ENCODE measurements around the gene DENND5B. TPM values are rescaled to one million over a fixed set of nuclear protein-coding genes. Genes with fewer than 3 reads are reported as not detected.

DENND5B gene
- total and polyA plus RNA-seq, 4 donors = 3.1 to 22.5 (median 12.7) TPM

- 93 to 94% methylated on average over 3 of the region's 3 CpGs for WGBS, 2 donors
- H3K9me3 ChIP-seq (ENCODE audit: control insufficient read depth, low read length) = no peaks in the 10 kb centered on the region
- H3K36me3 ChIP-seq (ENCODE audit: control insufficient read depth in 1 of 2, insufficient read depth in 2 of 2, low read length in 1 of 2) = no peaks in the 10 kb centered on the region
- no peak overlapping the region for H3K27ac ChIP-seq (ENCODE audit: low read depth in 1 of 2, low read length in 2 of 2)
- intact Hi-C loops (cut with DNase I) = no loop called here
- DNase-seq (no peak), ATAC-seq (ENCODE audit: low FRiP score) (no peak)
- no peaks in the 10 kb centered on the region for H3K27me3 ChIP-seq (ENCODE audit: control insufficient read depth in 1 of 2, insufficient read depth in 2 of 2, low read length in 1 of 2)
- H3K4me1 ChIP-seq (ENCODE audit: control insufficient read depth in 1 of 2, insufficient read depth in 2 of 2, low read length in 2 of 2) = no peaks in the 10 kb centered on the region
- H3K4me3 ChIP-seq (ENCODE audit: low read length in 2 of 2) = no peak overlapping the region
Observed at GRCh38 chr12:31525496-31526157, 65.3 kb downstream of the DENND5B start.

- Histone ChIP-seq H3K9me3 (ENCODE audit: control insufficient read depth, low read length) (no peaks in the 10 kb centered on the region), H3K4me3 (ENCODE audit: low read length in 2 of 2) (no peak overlapping the region)
- no peak for DNase-seq
Observed at GRCh38 chr12:31524791-31525495, 66.0 kb downstream of the DENND5B start.

GRCh38 chr12:31523306-31523705 is 67.6 kb downstream of the DENND5B start:
- Histone ChIP-seq H3K36me3 (ENCODE audit: control insufficient read depth in 1 of 2, insufficient read depth in 2 of 2, low read length in 1 of 2) (no peaks in the 10 kb centered on the region), H3K27me3 (ENCODE audit: control insufficient read depth in 1 of 2, insufficient read depth in 2 of 2, low read length in 1 of 2) (no peaks in the 10 kb centered on the region), H3K27ac (ENCODE audit: low read depth in 1 of 2, low read length in 2 of 2) (no peak overlapping the region), H3K4me3 (ENCODE audit: low read length in 2 of 2) (no peak overlapping the region), H3K9me3 (ENCODE audit: control insufficient read depth, low read length) (no peaks in the 10 kb centered on the region), H3K4me1 (ENCODE audit: control insufficient read depth in 1 of 2, insufficient read depth in 2 of 2, low read length in 2 of 2) (peaks cover 0 to 6% of the 10 kb centered on the region in 2 donors)
- intact Hi-C loops (cut with DNase I) = no loop called here
- DNase-seq (no peak), ATAC-seq (ENCODE audit: low FRiP score) (no peak)
- WGBS, 2 donors = 91% methylated on average over 2 of the region's 2 CpGs

More at GRCh38 chr12:31524791-31525495, 66.0 kb downstream of the DENND5B start:
- Histone ChIP-seq H3K4me1 (ENCODE audit: control insufficient read depth in 1 of 2, insufficient read depth in 2 of 2, low read length in 2 of 2) (no peaks in the 10 kb centered on the region), H3K27ac (ENCODE audit: low read depth in 1 of 2, low read length in 2 of 2) (no peak overlapping the region), H3K27me3 (ENCODE audit: control insufficient read depth in 1 of 2, insufficient read depth in 2 of 2, low read length in 1 of 2) (no peaks in the 10 kb centered on the region), H3K36me3 (ENCODE audit: control insufficient read depth in 1 of 2, insufficient read depth in 2 of 2, low read length in 1 of 2) (no peaks in the 10 kb centered on the region)
- WGBS, 2 donors = 58 to 73% methylated on average over 1 of the region's 1 CpG
- no peak for ATAC-seq (ENCODE audit: low FRiP score)
- intact Hi-C loops (cut with DNase I) = no loop called here

DNA sequence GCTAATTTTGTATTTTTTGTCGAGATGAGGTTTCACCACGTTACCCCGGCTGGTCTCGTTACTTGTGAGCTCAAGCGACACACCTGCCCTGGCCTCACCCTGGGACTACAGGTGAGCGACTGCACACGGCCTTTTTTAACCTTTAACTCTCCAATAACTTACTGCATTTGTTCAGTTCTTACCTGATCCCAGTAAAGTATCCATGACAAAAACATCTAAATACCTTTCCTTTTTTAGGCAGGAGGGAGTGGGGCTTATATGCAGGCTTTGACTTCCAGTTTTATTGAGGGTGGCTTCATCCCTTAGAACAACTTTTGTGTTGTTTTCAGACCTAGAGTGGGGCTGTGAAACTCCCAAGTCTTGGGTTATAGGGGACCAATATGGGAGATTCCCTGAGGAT is 68.3 kb downstream of the DENND5B start:
- 78 to 79% methylated on average over 7 of the region's 7 CpGs for whole genome bisulfite sequencing, 2 donors
- Histone ChIP-seq H3K4me3 (ENCODE audit: low read length in 2 of 2) (no peak overlapping the region), H3K9me3 (ENCODE audit: control insufficient read depth, low read length) (no peaks in the 10 kb centered on the region), H3K4me1 (ENCODE audit: control insufficient read depth in 1 of 2, insufficient read depth in 2 of 2, low read length in 2 of 2) (peaks cover 2 to 6% of the 10 kb centered on the region in 2 donors), H3K27ac (ENCODE audit: low read depth in 1 of 2, low read length in 2 of 2) (no peak overlapping the region), H3K36me3 (ENCODE audit: control insufficient read depth in 1 of 2, insufficient read depth in 2 of 2, low read length in 1 of 2) (no peaks in the 10 kb centered on the region), H3K27me3 (ENCODE audit: control insufficient read depth in 1 of 2, insufficient read depth in 2 of 2, low read length in 1 of 2) (no peaks in the 10 kb centered on the region)
- intact Hi-C loops (cut with DNase I) = no loop called here
- DNase-seq (no peak), ATAC-seq (ENCODE audit: low FRiP score) (no peak)

- 12 to 13% methylated on average over 1 of the region's 1 CpG for WGBS, 2 donors
- H3K9me3 ChIP-seq (ENCODE audit: control insufficient read depth, low read length) = no peaks in the 10 kb centered on the region
- no peaks in the 10 kb centered on the region for H3K27me3 ChIP-seq (ENCODE audit: control insufficient read depth in 1 of 2, insufficient read depth in 2 of 2, low read length in 1 of 2)
- no peaks in the 10 kb centered on the region for H3K36me3 ChIP-seq (ENCODE audit: control insufficient read depth in 1 of 2, insufficient read depth in 2 of 2, low read length in 1 of 2)
- H3K27ac ChIP-seq (ENCODE audit: low read depth in 1 of 2, low read length in 2 of 2) = no peak overlapping the region
- ATAC-seq (ENCODE audit: low FRiP score) (no peak), DNase-seq (no peak)
- peaks cover 2 to 6% of the 10 kb centered on the region in 2 donors for H3K4me1 ChIP-seq (ENCODE audit: control insufficient read depth in 1 of 2, insufficient read depth in 2 of 2, low read length in 2 of 2)
- intact Hi-C loops (cut with DNase I) = no loop called here
- no peak overlapping the region for H3K4me3 ChIP-seq (ENCODE audit: low read length in 2 of 2)
Observed at GRCh38 chr12:31521964-31522363, 69.0 kb downstream of the DENND5B start.

GRCh38 chr12:31519511-31519910 is 71.4 kb downstream of the DENND5B start:
- Histone ChIP-seq H3K27ac (ENCODE audit: low read depth in 1 of 2, low read length in 2 of 2) (peak overlapping the region in 1 of 2 donors; percentile 57), H3K4me3 (ENCODE audit: low read length in 2 of 2) (no peak overlapping the region), H3K36me3 (ENCODE audit: control insufficient read depth in 1 of 2, insufficient read depth in 2 of 2, low read length in 1 of 2) (no peaks in the 10 kb centered on the region), H3K9me3 (ENCODE audit: control insufficient read depth, low read length) (no peaks in the 10 kb centered on the region), H3K4me1 (ENCODE audit: control insufficient read depth in 1 of 2, insufficient read depth in 2 of 2, low read length in 2 of 2) (peaks cover 2 to 6% of the 10 kb centered on the region in 2 donors), H3K27me3 (ENCODE audit: control insufficient read depth in 1 of 2, insufficient read depth in 2 of 2, low read length in 1 of 2) (no peaks in the 10 kb centered on the region)
- intact Hi-C loops (cut with DNase I) = no loop called here
- DNase-seq (no peak), ATAC-seq (ENCODE audit: low FRiP score) (no peak)

- H3K27me3 ChIP-seq (ENCODE audit: control insufficient read depth in 1 of 2, insufficient read depth in 2 of 2, low read length in 1 of 2) = no peaks in the 10 kb centered on the region
- peak; percentile 52 for ATAC-seq (ENCODE audit: low FRiP score)
- H3K9me3 ChIP-seq (ENCODE audit: control insufficient read depth, low read length) = no peaks in the 10 kb centered on the region
- H3K27ac ChIP-seq (ENCODE audit: low read depth in 1 of 2, low read length in 2 of 2) = no peak overlapping the region
- DNase-seq = no peak
- H3K4me1 ChIP-seq (ENCODE audit: control insufficient read depth in 1 of 2, insufficient read depth in 2 of 2, low read length in 2 of 2) = peaks cover 2 to 6% of the 10 kb centered on the region in 2 donors
- intact Hi-C loops (cut with DNase I) = no loop called here
- peak overlapping the region in 1 of 2 donors; percentile 26 for H3K4me3 ChIP-seq (ENCODE audit: low read length in 2 of 2)
- WGBS, 2 donors = 5 to 10% methylated on average over 4 of the region's 4 CpGs
- H3K36me3 ChIP-seq (ENCODE audit: control insufficient read depth in 1 of 2, insufficient read depth in 2 of 2, low read length in 1 of 2) = no peaks in the 10 kb centered on the region
Observed at GRCh38 chr12:31518680-31519227, 72.2 kb downstream of the DENND5B start.

GRCh38 chr12:31517994-31518393 is 72.9 kb downstream of the DENND5B start:
- DNase-seq (no peak), ATAC-seq (ENCODE audit: low FRiP score) (no peak)
- H3K9me3 ChIP-seq (ENCODE audit: control insufficient read depth, low read length) = no peaks in the 10 kb centered on the region
- intact Hi-C loops (cut with DNase I) = no loop called here
- no peaks in the 10 kb centered on the region for H3K36me3 ChIP-seq (ENCODE audit: control insufficient read depth in 1 of 2, insufficient read depth in 2 of 2, low read length in 1 of 2)
- H3K27me3 ChIP-seq (ENCODE audit: control insufficient read depth in 1 of 2, insufficient read depth in 2 of 2, low read length in 1 of 2) = no peaks in the 10 kb centered on the region
- H3K4me1 ChIP-seq (ENCODE audit: control insufficient read depth in 1 of 2, insufficient read depth in 2 of 2, low read length in 2 of 2) = peaks cover 2 to 6% of the 10 kb centered on the region in 2 donors
- peak overlapping the region; percentile 43 to 63 for H3K27ac ChIP-seq (ENCODE audit: low read depth in 1 of 2, low read length in 2 of 2)
- no peak overlapping the region for H3K4me3 ChIP-seq (ENCODE audit: low read length in 2 of 2)
- WGBS, 2 donors = 45 to 63% methylated on average over 1 of the region's 1 CpG

- no peak for ATAC-seq (ENCODE audit: low FRiP score)
- Histone ChIP-seq H3K4me1 (ENCODE audit: control insufficient read depth in 1 of 2, insufficient read depth in 2 of 2, low read length in 2 of 2) (peaks cover 2 to 6% of the 10 kb centered on the region in 2 donors), H3K9me3 (ENCODE audit: control insufficient read depth, low read length) (no peaks in the 10 kb centered on the region), H3K36me3 (ENCODE audit: control insufficient read depth in 1 of 2, insufficient read depth in 2 of 2, low read length in 1 of 2) (no peaks in the 10 kb centered on the region), H3K27ac (ENCODE audit: low read depth in 1 of 2, low read length in 2 of 2) (no peak overlapping the region), H3K4me3 (ENCODE audit: low read length in 2 of 2) (no peak overlapping the region), H3K27me3 (ENCODE audit: control insufficient read depth in 1 of 2, insufficient read depth in 2 of 2, low read length in 1 of 2) (no peaks in the 10 kb centered on the region)
- DNase-seq = no peak
- intact Hi-C loops (cut with DNase I) = no loop called here
- 46 to 63% methylated on average over 2 of the region's 2 CpGs for WGBS, 2 donors
Observed at GRCh38 chr12:31516702-31517101, 74.2 kb downstream of the DENND5B start.

Data from aorta (tissue), 5 donors.